HUES6 (cell line): Measurements from ENCODE around the gene GNAT2.

Source experiments
- H3K27ac ChIP-seq: 2 replicates; pipeline ENCODE4 v1.7.0; 2013; ENCODE audit warnings: low read depth, mild to moderate bottlenecking, low read length, inconsistent platforms
- H3K27me3 ChIP-seq: 2 replicates; pipeline ENCODE4 v1.6.1; 2013; ENCODE audit warnings: low read length; ENCODE audit not compliant: control insufficient read depth, insufficient read depth
- H3K36me3 ChIP-seq: 2 replicates; pipeline ENCODE4 v1.6.1; 2013; ENCODE audit warnings: low read length; ENCODE audit not compliant: control insufficient read depth, insufficient read depth
- H3K4me1 ChIP-seq: 2 replicates; pipeline ENCODE4 v1.6.1; 2013; ENCODE audit warnings: low read length; ENCODE audit not compliant: control insufficient read depth, insufficient read depth
- H3K4me3 ChIP-seq: 2 replicates; pipeline ENCODE4 v1.5.1; 2013; ENCODE audit warnings: low read depth, low read length
- H3K9ac ChIP-seq: one replicate; pipeline ENCODE4 v1.6.1; 2013; ENCODE audit warnings: mild to moderate bottlenecking, low read length
- H3K9me3 ChIP-seq: 2 replicates; pipeline ENCODE4 v1.6.1; 2013; ENCODE audit warnings: low read depth, low read length; ENCODE audit not compliant: control insufficient read depth, insufficient read depth

Gene GNAT2

DNA sequence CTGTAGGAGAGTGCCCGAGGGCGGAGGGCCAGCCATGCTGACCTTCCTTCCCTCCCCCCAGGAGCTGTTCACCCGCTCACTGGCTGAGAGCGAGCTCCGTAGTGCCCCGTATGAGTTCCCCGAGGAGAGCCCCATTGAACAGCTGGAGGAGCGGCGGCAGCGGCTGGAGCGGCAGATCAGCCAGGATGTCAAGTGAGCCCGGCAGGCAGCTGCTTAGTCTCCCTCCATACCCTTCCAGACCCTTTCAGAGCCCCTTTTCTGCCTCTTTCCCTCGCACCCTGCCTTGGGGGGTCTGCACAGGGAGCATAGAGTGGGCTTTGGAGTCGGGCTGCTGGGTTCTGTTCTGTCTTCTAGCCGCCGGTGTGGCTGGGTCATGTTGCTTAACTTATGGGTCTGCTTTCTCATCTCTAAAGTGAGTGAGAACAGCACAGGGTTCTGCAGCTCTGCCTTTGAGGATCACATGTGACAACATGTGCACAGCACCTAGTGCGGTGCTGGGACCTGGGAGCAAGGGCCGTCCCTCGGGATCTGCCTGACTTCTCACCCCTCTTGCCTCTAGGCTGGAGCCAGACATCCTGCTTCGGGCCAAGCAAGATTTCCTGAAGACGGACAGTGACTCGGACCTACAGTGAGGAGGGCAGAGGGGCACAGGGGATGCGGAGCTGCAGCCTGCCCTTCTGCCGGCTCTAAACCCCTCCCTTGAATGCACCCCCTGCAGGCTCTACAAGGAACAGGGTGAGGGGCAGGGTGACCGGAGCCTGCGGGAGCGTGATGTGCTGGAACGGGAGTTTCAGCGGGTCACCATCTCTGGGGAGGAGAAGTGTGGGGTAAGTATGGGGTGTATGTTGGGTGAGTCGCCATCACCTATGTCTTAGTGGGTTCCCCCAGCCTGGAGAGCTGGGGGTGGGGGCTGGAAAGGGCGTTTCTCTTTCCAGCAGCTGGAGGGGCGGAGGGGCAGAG lies 6.5 kb upstream of the GNAT2 start:
- Histone ChIP-seq H3K9me3 (no peaks in the 10 kb centered on the region), H3K36me3 (peaks cover 39% of the 10 kb centered on the region), H3K27ac (no peak overlapping the region), H3K4me3 (peak overlapping the region; percentile 28; the same call in 1 of the 2 replicates), H3K9ac (no peak overlapping the region), H3K4me1 (peaks cover 29% of the 10 kb centered on the region), H3K27me3 (no peaks in the 10 kb centered on the region)

DNA sequence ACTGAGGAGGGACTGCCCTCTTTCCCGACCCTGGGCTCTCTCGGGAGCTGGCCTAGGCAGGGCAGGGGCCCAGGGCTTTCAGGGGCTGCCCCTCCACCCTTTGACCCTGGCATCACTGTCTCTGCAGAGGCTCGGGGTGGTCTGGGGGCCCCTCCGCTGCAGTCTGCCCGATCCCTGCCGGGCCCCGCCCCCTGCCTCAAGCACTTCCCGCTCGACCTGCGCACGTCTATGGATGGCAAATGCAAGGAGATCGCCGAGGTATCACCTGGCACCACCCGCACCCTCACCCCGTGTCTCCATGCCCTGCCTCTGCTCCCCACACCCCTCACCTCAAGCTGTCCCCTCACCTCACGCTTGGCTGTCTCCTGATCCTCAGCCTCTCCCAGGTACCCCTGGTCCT lies 5.8 kb upstream of the GNAT2 start:
- H3K4me1 ChIP-seq = peaks cover 26% of the 10 kb centered on the region
- peaks cover 35% of the 10 kb centered on the region for H3K36me3 ChIP-seq
- no peaks in the 10 kb centered on the region for H3K27me3 ChIP-seq
- H3K9ac ChIP-seq = no peak overlapping the region
- H3K4me3 ChIP-seq = peak overlapping the region; percentile 28; the same call in 1 of the 2 replicates
- no peak overlapping the region for H3K27ac ChIP-seq
- no peaks in the 10 kb centered on the region for H3K9me3 ChIP-seq

DNA sequence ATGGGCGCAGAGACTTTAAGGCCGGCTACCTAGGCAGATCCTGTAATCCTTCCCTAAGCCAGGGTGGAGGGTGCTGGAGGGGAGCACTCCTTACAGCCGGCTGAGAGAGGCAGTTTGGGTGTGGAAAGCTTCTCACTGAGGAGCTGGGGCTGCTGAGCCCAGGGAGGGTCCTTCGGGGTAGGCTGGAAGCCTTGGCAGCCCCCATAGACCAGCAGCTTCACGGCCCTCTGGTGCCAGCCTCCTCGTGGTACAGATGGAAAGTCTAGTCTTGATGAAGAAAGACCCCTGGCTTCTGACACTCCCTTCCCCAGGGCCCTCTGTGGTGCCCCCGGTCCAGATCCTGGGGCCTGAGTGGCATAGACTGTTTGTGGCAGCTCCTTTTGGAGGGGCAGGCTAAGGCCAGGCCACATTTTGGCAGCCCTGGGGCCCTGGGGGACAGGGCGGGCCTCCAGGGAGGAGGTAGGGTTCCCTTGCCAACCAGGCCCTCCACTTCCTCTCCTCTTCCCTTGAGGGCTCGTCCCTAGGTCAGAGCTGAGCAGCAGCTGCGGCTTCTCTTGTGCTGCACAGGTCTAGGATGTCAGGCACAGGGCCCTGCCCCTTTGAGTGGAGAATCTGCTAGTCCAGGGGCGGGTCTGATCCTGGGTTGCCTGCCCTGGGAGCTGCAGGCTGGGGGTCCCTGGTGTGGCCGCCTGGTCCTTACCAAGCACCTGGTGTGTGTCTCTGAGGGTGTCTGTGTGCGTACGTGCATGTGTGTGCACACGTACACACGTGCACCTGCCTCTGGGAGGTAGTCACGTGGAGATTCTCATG lies 5.0 kb upstream of the GNAT2 start:
- Histone ChIP-seq H3K4me3 (no peak overlapping the region; the same call in 1 of the 2 replicates), H3K9me3 (no peaks in the 10 kb centered on the region), H3K4me1 (peaks cover 27% of the 10 kb centered on the region), H3K9ac (no peak overlapping the region), H3K36me3 (peaks cover 30% of the 10 kb centered on the region), H3K27ac (no peak overlapping the region), H3K27me3 (no peaks in the 10 kb centered on the region)

DNA sequence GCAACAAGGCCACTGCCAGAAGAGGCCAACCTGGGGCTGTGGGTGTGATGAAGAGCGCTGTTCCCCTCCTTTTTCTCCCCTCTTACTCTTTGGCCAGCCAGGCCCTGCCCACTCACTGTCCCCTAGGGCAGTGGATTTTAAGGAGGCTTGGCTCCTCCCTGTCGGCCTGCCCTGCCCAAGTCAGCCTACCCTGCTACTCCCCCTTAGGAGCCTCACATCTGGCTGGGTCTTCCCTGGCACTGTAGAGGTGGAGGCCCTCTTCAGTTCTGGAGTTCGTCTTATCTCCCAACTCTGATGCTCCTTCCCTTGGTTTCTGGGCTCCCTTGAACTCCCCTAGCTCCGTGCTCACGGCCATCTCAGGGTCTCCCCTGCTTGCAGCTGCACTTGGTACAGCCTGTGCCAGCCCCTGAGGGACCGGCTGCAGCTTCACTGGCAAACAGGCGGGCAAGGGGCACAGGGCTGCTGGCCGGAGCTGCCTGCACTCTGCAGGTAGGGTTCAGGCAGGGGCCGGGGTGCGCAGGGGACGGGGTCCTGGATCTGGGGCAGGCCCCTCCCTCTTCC lies 4.3 kb upstream of the GNAT2 start:
- Histone ChIP-seq H3K9me3 (no peaks in the 10 kb centered on the region), H3K4me3 (no peak overlapping the region), H3K27me3 (no peaks in the 10 kb centered on the region), H3K36me3 (peaks cover 23% of the 10 kb centered on the region), H3K27ac (0 out of 2 replicates have a peak overlapping the region, but pooled peaks have one; percentile 17), H3K4me1 (peaks cover 34% of the 10 kb centered on the region), H3K9ac (no peak overlapping the region)

DNA sequence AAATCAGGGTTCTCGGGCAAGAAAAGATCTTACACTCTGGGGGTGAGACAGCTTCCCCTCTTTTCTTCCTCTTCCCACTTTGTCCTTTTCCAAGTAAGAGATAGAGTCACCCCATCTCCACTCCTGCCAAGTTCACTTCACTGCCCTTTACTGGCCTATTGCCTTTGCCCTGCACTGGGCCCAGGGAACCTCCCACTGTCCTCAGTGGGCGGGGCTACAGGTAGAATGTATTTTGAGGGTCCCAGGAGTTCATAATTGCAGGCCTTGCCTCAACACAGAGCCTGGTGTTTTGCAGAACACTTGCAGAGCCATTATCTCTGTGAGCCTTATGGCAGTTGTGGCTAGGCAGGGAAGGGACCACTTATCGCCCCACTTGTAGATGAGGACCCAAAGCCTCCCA lies 3.5 kb upstream of the GNAT2 start:
- Histone ChIP-seq H3K4me3 (no peak overlapping the region), H3K36me3 (peaks cover 15% of the 10 kb centered on the region), H3K9me3 (no peaks in the 10 kb centered on the region), H3K27ac (no peak overlapping the region), H3K27me3 (no peaks in the 10 kb centered on the region), H3K4me1 (peaks cover 37% of the 10 kb centered on the region), H3K9ac (no peak overlapping the region)

DNA sequence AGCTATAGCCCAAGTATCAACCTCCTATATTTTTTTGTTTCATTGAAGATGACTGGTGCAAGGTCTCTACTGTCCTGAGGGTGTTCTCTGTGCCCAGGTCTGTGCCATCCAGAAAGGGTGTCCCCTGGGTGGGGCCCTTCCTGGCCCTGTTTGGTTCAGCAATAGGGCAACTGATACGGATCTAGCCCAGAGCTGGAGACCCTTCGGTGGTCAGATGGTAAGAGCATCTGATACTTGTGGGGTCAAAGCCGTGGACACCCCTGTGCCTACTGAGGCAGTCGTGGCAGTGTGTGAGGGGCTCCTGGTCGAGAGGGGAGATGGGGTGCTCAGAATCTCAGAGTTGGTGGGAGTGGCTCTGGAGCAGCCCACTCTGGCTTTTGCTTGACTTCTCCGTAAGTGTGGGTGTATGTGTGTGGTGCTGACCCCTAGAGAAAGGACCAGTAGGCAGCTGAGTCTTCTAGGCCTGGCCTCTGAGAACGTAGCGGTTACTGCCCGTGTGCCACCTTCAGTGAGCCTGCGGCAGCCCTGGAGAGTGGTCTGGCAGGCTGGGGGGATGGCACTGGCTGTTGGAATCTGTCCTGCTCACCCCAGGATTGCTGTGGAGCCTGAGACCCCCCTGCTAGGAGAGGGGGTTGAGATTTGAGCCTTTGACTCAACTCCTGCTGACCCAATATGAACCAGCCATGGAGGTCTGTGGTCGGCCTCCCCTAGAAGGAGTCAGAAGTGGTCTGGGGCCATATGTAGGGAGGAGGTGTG lies 2.9 kb upstream of the GNAT2 start:
- peaks cover 42% of the 10 kb centered on the region for H3K4me1 ChIP-seq
- H3K9ac ChIP-seq = no peak overlapping the region
- no peak overlapping the region for H3K4me3 ChIP-seq
- no peaks in the 10 kb centered on the region for H3K9me3 ChIP-seq
- H3K27me3 ChIP-seq = no peaks in the 10 kb centered on the region
- H3K27ac ChIP-seq = no peak overlapping the region
- peaks cover 10% of the 10 kb centered on the region for H3K36me3 ChIP-seq

DNA sequence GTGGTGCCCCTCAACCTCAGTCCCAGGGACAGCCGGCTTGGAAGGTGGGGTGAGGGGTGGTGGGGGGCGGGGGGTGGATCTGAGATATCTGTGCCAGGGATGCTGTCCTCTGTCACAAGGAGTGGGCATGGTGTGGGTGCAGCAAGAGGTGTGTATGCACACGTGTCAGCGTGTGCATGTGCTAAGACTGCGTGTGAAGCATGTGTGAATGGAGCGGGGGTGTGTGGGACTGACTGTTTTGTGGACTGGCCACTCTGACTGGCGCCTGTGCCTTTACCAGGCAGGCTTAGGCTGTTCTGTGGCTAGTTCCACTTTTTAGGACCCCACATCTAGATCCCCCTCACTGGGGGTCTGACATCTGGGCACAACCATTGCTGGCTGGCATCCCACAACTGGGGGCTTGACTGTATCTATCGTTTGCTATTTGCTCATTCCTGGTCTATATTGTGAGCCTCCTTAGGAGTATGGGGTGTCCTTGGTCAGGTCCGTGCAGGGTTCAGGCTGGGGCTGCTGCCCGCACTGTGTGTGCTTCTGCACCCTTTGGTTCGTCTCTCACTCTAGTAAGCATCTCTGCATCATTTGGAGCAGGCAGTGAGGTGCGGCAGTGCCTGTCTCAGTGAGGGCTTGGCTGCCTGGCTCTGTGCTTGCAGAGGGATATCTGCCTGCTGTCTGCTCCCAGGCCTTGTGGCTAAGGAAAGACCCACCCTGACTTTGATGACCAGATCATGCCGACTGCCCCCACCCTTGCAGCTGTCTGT lies 2.1 kb upstream of the GNAT2 start:
- peaks cover 49% of the 10 kb centered on the region for H3K4me1 ChIP-seq
- no peaks in the 10 kb centered on the region for H3K9me3 ChIP-seq
- H3K27ac ChIP-seq = no peak overlapping the region
- H3K27me3 ChIP-seq = no peaks in the 10 kb centered on the region
- H3K4me3 ChIP-seq = peak overlapping the region; percentile 93
- no peak overlapping the region for H3K9ac ChIP-seq
- 0 out of 2 replicates have a peak, but pooled peaks cover 2% of the 10 kb centered on the region for H3K36me3 ChIP-seq

DNA sequence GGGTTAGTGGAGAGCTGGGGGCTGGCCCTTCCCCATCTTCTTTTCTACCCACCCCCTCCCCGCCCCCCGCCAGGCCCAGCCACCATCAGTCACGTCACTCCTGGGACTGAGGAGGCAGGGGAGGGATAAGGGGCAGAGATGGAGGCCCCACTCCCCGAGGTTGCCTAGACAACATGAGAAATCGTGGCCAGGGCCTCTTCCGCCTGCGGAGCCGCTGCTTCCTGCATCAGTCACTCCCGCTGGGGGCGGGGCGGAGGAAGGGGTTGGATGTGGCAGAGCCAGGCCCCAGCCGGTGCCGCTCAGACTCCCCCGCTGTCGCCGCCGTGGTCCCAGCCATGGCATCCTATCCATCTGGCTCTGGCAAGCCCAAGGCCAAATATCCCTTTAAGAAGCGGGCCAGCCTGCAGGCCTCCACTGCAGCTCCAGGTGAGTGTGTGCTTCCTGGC lies 1.4 kb upstream of the GNAT2 start:
- Histone ChIP-seq H3K4me1 (peaks cover 47% of the 10 kb centered on the region), H3K9ac (no peak overlapping the region), H3K27ac (no peak overlapping the region), H3K27me3 (no peaks in the 10 kb centered on the region), H3K36me3 (no peaks in the 10 kb centered on the region), H3K4me3 (peak overlapping the region; percentile 93), H3K9me3 (no peaks in the 10 kb centered on the region)

DNA sequence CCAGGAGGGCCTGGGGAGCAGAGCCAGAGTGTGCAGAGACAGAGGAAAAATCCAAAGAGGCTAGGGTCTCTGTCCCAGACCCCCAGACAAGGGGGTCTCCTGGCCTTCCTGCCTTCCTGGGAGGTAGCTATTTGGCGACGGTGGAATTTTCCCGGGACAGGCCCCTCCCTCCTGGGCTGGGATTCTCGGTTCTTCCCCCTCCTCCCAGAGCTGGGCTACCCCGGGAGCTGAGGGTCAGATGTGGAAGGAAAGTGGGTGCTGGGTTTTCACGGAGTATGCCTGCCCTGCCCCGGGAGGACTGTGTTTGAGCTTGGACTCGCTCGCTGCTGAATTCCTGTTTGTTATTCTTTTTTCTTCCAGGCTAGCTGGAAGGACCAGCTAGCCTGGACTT lies 980 bp upstream of the GNAT2 start:
- H3K27ac ChIP-seq = peak overlapping the region; percentile 42; the same call in 1 of the 2 replicates
- peak overlapping the region; percentile 93 for H3K4me3 ChIP-seq
- peak overlapping the region; percentile 85 for H3K9ac ChIP-seq
- no peaks in the 10 kb centered on the region for H3K27me3 ChIP-seq
- no peaks in the 10 kb centered on the region for H3K9me3 ChIP-seq
- peaks cover 43% of the 10 kb centered on the region for H3K4me1 ChIP-seq
- H3K36me3 ChIP-seq = no peaks in the 10 kb centered on the region
